ENCODE results near the gene HMGB3. TPM values are rescaled to one million over a fixed set of nuclear protein-coding genes. Genes with fewer than 3 reads are reported as not detected.

HMGB3 gene
- total and polyA plus RNA-seq, 3 donors from 2014 or later: 10.0 to 37.1 (median 19.7) TPM

DNA sequence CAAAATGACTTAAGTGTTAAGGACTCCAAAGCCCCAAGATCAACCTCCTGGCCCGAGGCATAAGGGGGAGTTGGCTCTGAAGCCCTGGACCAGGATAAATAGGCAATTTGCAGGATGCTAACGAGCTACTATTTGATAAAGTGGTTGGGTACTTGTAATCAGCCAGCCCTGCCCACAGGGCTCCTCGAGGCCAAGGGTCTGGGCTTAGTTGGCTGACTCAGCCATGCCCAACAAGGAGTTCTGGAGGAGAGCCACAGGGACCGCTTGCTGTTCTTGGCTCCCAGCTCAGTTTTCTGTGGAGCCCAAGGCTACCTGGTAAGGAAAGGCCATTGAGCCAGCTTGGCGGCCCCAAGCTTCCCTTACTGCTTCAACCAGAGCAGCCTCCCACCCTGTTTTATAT, 7.8 kb downstream of the HMGB3 start:
- Histone ChIP-seq H3K4me3 (no peak overlapping the region), H3K27me3 (no peaks in the 10 kb centered on the region), H3K4me1 (no peaks in the 10 kb centered on the region), H3K27ac (no peak overlapping the region), H3K36me3 (ENCODE audit: low read depth, missing control alignments) (no peaks in the 10 kb centered on the region), H3K9me3 (no peaks in the 10 kb centered on the region)
- 38 to 65% methylated on average over 1 to 3 of the region's 5 CpGs for WGBS, 2 donors
- intact Hi-C loops (cut with DNase I; ENCODE audit: low total_unique reads): no loop called here
- DNase-seq: no peak
- TF ChIP-seq POLR2A (IDR thresholded peaks at IDR 0.05): no peak
- TF ChIP-seq, protein P1, sequence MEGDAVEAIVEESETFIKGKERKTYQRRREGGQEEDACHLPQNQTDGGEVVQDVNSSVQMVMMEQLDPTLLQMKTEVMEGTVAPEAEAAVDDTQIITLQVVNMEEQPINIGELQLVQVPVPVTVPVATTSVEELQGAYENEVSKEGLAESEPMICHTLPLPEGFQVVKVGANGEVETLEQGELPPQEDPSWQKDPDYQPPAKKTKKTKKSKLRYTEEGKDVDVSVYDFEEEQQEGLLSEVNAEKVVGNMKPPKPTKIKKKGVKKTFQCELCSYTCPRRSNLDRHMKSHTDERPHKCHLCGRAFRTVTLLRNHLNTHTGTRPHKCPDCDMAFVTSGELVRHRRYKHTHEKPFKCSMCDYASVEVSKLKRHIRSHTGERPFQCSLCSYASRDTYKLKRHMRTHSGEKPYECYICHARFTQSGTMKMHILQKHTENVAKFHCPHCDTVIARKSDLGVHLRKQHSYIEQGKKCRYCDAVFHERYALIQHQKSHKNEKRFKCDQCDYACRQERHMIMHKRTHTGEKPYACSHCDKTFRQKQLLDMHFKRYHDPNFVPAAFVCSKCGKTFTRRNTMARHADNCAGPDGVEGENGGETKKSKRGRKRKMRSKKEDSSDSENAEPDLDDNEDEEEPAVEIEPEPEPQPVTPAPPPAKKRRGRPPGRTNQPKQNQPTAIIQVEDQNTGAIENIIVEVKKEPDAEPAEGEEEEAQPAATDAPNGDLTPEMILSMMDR (IDR thresholded peaks at IDR 0.05): no peak

DNA sequence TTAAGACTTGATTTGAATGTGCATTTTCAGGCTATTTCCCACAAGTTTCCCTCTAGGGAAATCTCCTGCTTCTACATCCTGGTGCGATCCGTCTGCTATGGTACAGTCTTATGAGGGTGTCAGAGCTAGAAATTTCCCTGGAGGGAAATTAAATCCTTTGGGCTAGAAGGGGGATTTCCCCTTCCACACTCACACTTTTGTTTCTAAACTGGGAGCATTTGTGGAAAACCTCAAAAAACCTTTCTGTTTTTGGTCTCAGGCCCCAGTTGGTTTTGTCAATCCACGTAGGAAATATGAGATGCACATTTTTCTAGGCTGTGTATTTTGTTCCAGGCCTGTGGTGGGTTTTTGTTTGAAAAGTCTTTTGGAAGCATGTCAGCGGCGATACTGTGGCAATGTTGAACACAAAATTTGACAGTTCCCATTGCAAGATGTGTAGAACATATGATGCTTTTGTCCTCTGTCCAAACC, 17.8 kb downstream of the HMGB3 start:
- DNase-seq: no peak
- H3K4me1 ChIP-seq: no peaks in the 10 kb centered on the region
- H3K27ac ChIP-seq: no peak overlapping the region
- no peak overlapping the region for H3K4me3 ChIP-seq
- no peak for TF ChIP-seq POLR2A (IDR thresholded peaks at IDR 0.05)
- TF ChIP-seq, protein P1 (IDR thresholded peaks at IDR 0.05): no peak
- WGBS, 2 donors: 79 to 91% methylated on average over 5 of the region's 5 CpGs
- no peaks in the 10 kb centered on the region for H3K27me3 ChIP-seq
- H3K9me3 ChIP-seq: no peaks in the 10 kb centered on the region
- no peaks in the 10 kb centered on the region for H3K36me3 ChIP-seq (ENCODE audit: low read depth, missing control alignments)
- intact Hi-C loops (cut with DNase I; ENCODE audit: low total_unique reads): no loop called here

DNA sequence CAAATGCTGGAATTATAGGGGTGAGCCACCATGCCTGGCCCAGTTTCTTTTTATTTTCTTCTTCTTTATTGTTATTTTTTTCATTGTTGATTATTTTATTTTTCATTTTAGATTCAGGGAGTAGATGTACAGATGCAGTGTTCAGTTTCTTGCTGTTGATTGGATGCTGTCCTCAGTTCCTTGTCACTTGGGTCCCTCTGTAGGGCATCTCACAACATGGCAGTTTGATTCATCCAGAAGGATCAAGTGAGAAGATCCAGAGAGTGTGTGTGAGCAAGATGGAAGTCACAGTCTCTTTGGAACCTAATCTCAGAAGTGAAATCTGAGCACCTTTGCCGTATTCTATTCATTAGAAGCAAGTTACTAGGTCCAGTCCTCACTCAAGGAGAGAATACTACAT, 20.9 kb downstream of the HMGB3 start:
- H3K4me3 ChIP-seq: no peak overlapping the region
- H3K36me3 ChIP-seq (ENCODE audit: low read depth, missing control alignments): no peaks in the 10 kb centered on the region
- H3K4me1 ChIP-seq: no peaks in the 10 kb centered on the region
- WGBS, 2 donors: 86 to 94% methylated on average over 1 of the region's 1 CpG
- intact Hi-C loops (cut with DNase I; ENCODE audit: low total_unique reads): no loop called here
- no peak for TF ChIP-seq POLR2A (IDR thresholded peaks at IDR 0.05)
- TF ChIP-seq, protein P1 (IDR thresholded peaks at IDR 0.05): no peak
- DNase-seq: no peak
- no peak overlapping the region for H3K27ac ChIP-seq
- no peaks in the 10 kb centered on the region for H3K9me3 ChIP-seq
- H3K27me3 ChIP-seq: no peaks in the 10 kb centered on the region

DNA sequence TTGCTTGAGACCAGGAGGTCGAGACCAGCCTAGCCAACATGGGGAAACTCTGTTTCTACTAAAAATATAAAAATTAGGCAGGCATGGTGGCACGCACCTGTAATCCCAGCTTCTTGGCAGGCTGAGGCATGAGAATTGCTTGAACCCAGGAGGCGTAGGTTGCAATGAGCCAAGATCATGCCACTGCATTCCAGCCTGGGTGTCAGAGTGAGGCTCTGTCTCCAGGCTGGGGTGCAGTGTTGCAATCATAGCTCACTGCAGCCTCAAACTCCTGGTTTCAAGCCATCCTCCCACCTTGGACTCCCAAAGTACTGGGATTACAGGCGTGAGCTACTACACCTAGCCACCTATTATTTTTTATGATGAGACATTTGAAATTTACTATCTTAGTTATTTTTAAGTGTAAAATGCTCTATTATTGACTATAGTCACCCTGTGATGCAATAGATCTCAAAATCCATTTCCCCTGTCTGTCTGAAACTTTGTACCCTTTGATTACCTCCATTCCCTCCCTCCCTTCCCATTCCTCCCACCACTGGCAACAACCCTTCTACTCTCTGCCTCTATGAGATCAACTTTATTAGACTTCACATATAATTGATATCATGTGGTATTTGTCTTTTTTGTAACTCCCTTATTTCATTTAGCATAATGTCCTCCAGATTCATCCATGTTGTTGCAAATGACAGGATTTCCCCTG, 23.4 kb downstream of the HMGB3 start:
- Histone ChIP-seq H3K9me3 (no peaks in the 10 kb centered on the region), H3K4me1 (no peaks in the 10 kb centered on the region), H3K27ac (no peak overlapping the region), H3K4me3 (no peak overlapping the region), H3K36me3 (ENCODE audit: low read depth, missing control alignments) (no peaks in the 10 kb centered on the region), H3K27me3 (no peaks in the 10 kb centered on the region)
- intact Hi-C loops (cut with DNase I; ENCODE audit: low total_unique reads): no loop called here
- WGBS, 2 donors: 78 to 100% methylated on average over 2 to 4 of the region's 4 CpGs
- TF ChIP-seq, protein P1 (IDR thresholded peaks at IDR 0.05): no peak
- no peak for TF ChIP-seq POLR2A (IDR thresholded peaks at IDR 0.05)
- DNase-seq: no peak

DNA sequence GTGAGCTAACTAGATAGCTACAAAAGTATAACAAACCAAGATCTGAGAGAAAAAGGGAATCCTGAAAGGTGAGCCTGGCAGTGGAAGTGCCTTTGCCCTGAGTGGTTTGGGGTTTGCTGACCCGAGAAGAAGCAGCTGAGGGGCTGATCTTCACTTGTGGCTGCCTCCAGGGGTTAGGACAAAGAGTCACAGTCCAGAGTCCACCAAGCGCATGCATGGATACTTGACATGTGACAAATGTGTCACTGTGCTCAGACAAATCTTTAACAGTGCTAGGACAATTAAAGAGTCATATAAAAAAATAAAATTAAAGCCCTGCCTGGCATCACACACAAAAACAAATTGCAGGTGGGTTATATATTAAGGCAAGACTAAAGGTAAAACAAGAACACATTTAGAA, 26.4 kb downstream of the HMGB3 start:
- no peaks in the 10 kb centered on the region for H3K36me3 ChIP-seq (ENCODE audit: low read depth, missing control alignments)
- H3K27ac ChIP-seq: no peak overlapping the region
- no peak for TF ChIP-seq POLR2A (IDR thresholded peaks at IDR 0.05)
- TF ChIP-seq, protein P1 (IDR thresholded peaks at IDR 0.05): no peak
- WGBS, 2 donors: 79 to 80% methylated on average over 2 of the region's 2 CpGs
- H3K4me3 ChIP-seq: no peak overlapping the region
- no peaks in the 10 kb centered on the region for H3K9me3 ChIP-seq
- no peak for DNase-seq
- no peaks in the 10 kb centered on the region for H3K27me3 ChIP-seq
- no peaks in the 10 kb centered on the region for H3K4me1 ChIP-seq
- intact Hi-C loops (cut with DNase I; ENCODE audit: low total_unique reads): no loop called here
